ENCODE results near the gene ELOB.

Gene ELOB

DNA sequence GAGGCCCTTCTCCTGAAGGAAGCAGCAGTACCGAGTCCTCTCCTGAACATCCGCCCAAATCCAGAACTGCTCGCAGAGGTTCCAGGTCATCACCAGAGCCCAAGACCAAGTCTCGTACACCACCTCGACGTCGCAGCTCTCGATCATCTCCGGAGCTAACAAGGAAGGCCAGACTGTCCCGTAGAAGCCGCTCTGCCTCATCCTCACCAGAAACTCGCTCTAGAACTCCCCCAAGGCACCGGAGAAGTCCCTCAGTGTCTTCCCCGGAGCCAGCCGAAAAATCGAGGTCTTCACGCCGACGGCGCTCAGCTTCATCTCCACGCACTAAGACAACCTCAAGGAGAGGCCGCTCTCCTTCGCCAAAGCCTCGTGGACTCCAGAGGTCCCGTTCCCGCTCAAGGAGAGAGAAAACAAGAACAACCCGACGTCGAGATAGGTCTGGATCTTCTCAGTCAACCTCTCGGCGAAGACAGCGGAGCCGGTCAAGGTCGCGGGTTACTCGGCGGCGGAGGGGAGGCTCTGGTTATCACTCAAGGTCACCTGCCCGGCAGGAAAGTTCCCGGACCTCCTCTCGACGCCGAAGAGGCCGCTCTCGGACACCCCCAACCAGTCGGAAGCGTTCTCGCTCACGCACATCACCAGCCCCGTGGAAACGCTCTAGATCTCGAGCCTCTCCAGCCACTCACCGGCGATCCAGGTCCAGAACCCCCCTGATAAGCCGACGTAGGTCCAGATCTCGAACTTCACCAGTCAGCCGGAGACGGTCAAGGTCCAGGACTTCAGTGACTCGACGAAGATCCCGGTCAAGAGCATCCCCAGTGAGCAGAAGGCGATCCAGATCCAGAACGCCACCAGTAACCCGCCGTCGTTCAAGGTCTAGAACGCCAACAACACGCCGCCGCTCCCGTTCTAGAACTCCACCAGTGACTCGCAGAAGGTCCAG is 11.3 kb downstream of the ELOB start:
- no peak overlapping the region for H3K9ac ChIP-seq
- no peak overlapping the region for H3K4me3 ChIP-seq (IDR thresholded peaks at IDR 0.05; ENCODE audit: insufficient read depth, low read depth, low read length)
- peaks cover 59% of the 10 kb centered on the region for H3K36me3 ChIP-seq (ENCODE audit: insufficient read depth)
- no peak overlapping the region for H3K4me2 ChIP-seq
- no peak overlapping the region for H3K27ac ChIP-seq
- no peaks in the 10 kb centered on the region for H4K20me1 ChIP-seq (ENCODE audit: insufficient read depth)
- no peaks in the 10 kb centered on the region for H3K4me1 ChIP-seq (ENCODE audit: low read depth, poor library complexity, severe bottlenecking)
- TF ChIP-seq, protein P1, sequence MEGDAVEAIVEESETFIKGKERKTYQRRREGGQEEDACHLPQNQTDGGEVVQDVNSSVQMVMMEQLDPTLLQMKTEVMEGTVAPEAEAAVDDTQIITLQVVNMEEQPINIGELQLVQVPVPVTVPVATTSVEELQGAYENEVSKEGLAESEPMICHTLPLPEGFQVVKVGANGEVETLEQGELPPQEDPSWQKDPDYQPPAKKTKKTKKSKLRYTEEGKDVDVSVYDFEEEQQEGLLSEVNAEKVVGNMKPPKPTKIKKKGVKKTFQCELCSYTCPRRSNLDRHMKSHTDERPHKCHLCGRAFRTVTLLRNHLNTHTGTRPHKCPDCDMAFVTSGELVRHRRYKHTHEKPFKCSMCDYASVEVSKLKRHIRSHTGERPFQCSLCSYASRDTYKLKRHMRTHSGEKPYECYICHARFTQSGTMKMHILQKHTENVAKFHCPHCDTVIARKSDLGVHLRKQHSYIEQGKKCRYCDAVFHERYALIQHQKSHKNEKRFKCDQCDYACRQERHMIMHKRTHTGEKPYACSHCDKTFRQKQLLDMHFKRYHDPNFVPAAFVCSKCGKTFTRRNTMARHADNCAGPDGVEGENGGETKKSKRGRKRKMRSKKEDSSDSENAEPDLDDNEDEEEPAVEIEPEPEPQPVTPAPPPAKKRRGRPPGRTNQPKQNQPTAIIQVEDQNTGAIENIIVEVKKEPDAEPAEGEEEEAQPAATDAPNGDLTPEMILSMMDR (conservative IDR thresholded peaks at IDR 0.05; ENCODE audit: low read depth, low read length), result no peak
- H3K27me3 ChIP-seq (ENCODE audit: insufficient read depth, low read depth), result no peaks in the 10 kb centered on the region
- H3K79me2 ChIP-seq (ENCODE audit: insufficient read depth, low read depth), result peaks cover 51% of the 10 kb centered on the region
- no peak overlapping the region for H2AFZ ChIP-seq (ENCODE audit: low read depth)

DNA sequence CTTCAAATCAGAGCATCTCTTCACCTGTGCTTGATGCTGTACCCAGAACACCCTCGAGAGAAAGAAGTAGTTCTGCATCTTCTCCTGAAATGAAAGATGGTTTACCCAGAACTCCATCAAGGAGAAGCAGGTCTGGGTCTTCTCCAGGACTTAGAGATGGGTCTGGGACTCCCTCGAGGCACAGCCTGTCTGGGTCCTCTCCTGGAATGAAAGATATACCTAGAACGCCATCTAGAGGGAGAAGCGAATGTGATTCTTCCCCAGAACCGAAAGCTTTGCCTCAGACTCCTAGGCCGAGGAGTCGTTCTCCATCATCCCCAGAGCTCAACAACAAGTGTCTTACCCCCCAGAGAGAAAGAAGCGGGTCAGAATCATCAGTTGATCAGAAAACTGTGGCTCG is 12.4 kb downstream of the ELOB start:
- Histone ChIP-seq H3K4me1 (ENCODE audit: low read depth, poor library complexity, severe bottlenecking) (no peaks in the 10 kb centered on the region), H2AFZ (ENCODE audit: low read depth) (no peak overlapping the region), H4K20me1 (ENCODE audit: insufficient read depth) (no peaks in the 10 kb centered on the region), H3K4me2 (no peak overlapping the region), H3K79me2 (ENCODE audit: insufficient read depth, low read depth) (peaks cover 61% of the 10 kb centered on the region), H3K9ac (no peak overlapping the region), H3K36me3 (ENCODE audit: insufficient read depth) (peaks cover 69% of the 10 kb centered on the region), H3K4me3 (IDR thresholded peaks at IDR 0.05; ENCODE audit: insufficient read depth, low read depth, low read length) (no peak overlapping the region), H3K27ac (no peak overlapping the region), H3K27me3 (ENCODE audit: insufficient read depth, low read depth) (no peaks in the 10 kb centered on the region)
- TF ChIP-seq, protein P1 (conservative IDR thresholded peaks at IDR 0.05; ENCODE audit: low read depth, low read length), result no peak

DNA sequence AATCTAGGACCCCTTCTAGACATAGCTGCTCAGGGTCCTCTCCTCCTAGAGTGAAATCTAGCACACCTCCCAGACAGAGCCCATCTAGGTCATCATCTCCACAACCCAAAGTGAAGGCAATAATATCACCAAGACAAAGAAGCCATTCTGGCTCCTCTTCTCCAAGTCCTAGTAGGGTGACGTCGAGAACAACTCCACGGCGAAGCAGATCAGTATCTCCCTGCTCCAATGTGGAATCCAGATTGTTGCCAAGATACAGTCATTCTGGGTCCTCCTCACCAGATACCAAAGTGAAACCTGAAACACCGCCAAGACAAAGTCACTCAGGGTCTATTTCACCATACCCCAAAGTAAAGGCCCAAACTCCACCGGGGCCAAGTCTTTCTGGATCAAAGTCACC is 13.9 kb downstream of the ELOB start:
- Histone ChIP-seq H3K79me2 (ENCODE audit: insufficient read depth, low read depth) (peaks cover 76% of the 10 kb centered on the region), H3K36me3 (ENCODE audit: insufficient read depth) (peaks cover 78% of the 10 kb centered on the region), H2AFZ (ENCODE audit: low read depth) (no peak overlapping the region), H3K4me2 (no peak overlapping the region), H3K27me3 (ENCODE audit: insufficient read depth, low read depth) (no peaks in the 10 kb centered on the region), H3K4me3 (IDR thresholded peaks at IDR 0.05; ENCODE audit: insufficient read depth, low read depth, low read length) (no peak overlapping the region), H3K9ac (no peak overlapping the region), H3K4me1 (ENCODE audit: low read depth, poor library complexity, severe bottlenecking) (no peaks in the 10 kb centered on the region), H3K27ac (no peak overlapping the region), H4K20me1 (ENCODE audit: insufficient read depth) (peaks cover 7% of the 10 kb centered on the region; the same call in 1 of the 2 replicates)
- TF ChIP-seq, protein P1 (conservative IDR thresholded peaks at IDR 0.05; ENCODE audit: low read depth, low read length), result no peak

DNA sequence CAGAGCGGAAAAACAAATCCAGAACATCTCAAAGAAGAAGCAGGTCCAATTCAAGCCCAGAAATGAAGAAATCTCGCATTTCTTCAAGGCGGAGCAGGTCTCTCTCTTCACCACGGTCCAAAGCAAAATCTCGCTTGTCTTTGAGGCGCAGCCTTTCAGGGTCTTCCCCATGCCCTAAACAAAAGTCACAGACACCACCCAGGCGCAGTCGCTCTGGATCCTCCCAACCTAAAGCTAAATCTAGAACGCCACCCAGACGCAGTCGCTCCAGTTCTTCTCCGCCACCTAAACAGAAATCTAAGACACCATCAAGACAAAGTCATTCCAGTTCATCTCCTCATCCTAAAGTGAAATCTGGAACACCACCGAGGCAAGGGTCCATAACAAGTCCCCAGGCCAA is 14.4 kb downstream of the ELOB start:
- no peak overlapping the region for H3K4me2 ChIP-seq
- H3K79me2 ChIP-seq (ENCODE audit: insufficient read depth, low read depth), result peaks cover 81% of the 10 kb centered on the region
- peaks cover 8% of the 10 kb centered on the region; the same call in 1 of the 2 replicates for H4K20me1 ChIP-seq (ENCODE audit: insufficient read depth)
- no peak overlapping the region for H3K9ac ChIP-seq
- H3K27ac ChIP-seq, result no peak overlapping the region
- no peaks in the 10 kb centered on the region for H3K27me3 ChIP-seq (ENCODE audit: insufficient read depth, low read depth)
- H3K4me1 ChIP-seq (ENCODE audit: low read depth, poor library complexity, severe bottlenecking), result no peaks in the 10 kb centered on the region
- H2AFZ ChIP-seq (ENCODE audit: low read depth), result no peak overlapping the region
- H3K4me3 ChIP-seq (IDR thresholded peaks at IDR 0.05; ENCODE audit: insufficient read depth, low read depth, low read length), result no peak overlapping the region
- H3K36me3 ChIP-seq (ENCODE audit: insufficient read depth), result peaks cover 80% of the 10 kb centered on the region
- TF ChIP-seq, protein P1 (conservative IDR thresholded peaks at IDR 0.05; ENCODE audit: low read depth, low read length), result no peak
